ENCODE measurements around the gene ADGRL2.

ADGRL2 gene

DNA sequence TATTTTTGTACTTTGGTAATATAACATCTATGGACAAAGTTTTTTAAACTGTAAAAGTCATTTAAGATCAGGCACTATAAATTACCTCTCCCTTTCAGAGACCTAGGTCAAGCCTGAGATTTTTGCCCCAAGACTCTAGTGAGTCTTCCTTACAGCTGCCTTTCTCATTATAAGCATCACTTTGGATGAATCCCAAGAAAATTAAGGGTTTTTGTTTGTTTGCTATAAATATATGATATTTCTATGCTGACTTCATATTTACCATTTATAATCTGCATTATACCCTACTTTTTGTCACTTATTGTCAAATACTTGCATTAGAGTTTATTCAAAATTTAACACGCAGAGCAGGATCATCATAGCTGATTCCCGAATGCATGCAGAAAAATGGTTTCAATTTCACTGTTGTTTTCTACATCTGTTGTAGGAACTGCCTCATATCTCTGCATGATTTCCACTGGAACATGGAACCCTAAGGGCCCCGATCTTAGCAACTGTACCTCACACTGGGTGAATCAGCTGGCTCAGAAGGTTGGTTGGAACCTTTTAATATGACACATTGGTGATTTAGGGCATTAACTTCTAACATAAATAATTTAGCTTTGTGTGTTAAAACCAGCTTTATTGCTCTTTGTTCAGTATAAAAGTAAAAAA, 150.0 kb downstream of the ADGRL2 start:
- Mint-ChIP-seq H3K9me3 (peaks cover 11% of the 10 kb centered on the region), H3K27ac (no peak overlapping the region), H3K36me3 (no peaks in the 10 kb centered on the region), H3K4me1 (no peaks in the 10 kb centered on the region), H3K4me3 (no peak overlapping the region)
- no peak for ATAC-seq
- no peak for DNase-seq (ENCODE audit: low spot score in 2 of 2)

DNA sequence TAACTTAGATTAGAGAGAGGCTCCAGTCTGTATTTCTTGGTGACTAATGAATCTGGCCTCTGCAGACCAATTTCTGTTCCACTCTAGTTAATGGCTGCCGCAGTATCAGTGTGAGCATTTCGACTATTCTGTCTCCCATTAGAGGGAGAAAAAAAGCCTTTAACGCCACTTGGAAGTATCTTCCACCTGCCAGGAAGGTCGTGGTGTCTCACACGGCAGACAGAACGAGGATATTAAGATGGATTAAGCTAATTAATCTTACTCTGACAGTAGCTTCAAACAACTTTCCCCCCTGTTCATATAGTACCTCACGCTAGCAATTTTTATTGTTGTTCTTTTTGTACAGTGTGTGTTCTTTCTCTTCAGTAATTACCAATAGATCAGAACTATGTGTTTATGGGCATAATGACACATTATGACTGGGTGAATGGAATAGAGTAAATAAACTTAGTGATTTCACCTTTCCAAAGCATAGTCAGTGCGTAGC, 153.8 kb downstream of the ADGRL2 start:
- no peak for ATAC-seq
- no peak overlapping the region for H3K27ac Mint-ChIP-seq

DNA sequence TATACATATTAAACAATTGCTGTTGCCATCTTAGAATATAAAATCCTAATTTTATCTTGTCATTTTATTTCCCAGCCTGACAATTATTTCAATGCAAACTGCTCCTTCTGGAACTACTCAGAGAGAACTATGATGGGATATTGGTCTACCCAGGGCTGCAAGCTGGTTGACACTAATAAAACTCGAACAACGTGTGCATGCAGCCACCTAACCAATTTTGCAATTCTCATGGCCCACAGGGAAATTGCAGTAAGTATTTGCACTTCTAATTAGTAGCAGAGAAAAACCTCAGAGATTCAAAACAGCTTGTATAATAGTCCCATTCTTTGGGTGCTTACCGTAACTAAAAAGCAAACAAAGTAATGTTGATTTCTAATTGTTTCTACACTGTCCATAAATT, 167.2 kb downstream of the ADGRL2 start:
- Mint-ChIP-seq H3K36me3 (no peaks in the 10 kb centered on the region), H3K9me3 (peaks cover 3% of the 10 kb centered on the region), H3K4me1 (no peaks in the 10 kb centered on the region), H3K27ac (no peak overlapping the region), H3K4me3 (no peak overlapping the region)
- DNase-seq (ENCODE audit: low spot score in 2 of 2) (no peak), ATAC-seq (no peak)

More for the DNA sequence above, 153.8 kb downstream of the ADGRL2 start:
- H3K9me3 Mint-ChIP-seq, result peaks cover 2% of the 10 kb centered on the region
- no peaks in the 10 kb centered on the region for H3K36me3 Mint-ChIP-seq
- DNase-seq (ENCODE audit: low spot score in 2 of 2), result no peak
- H3K4me3 Mint-ChIP-seq, result no peak overlapping the region
- no peaks in the 10 kb centered on the region for H3K4me1 Mint-ChIP-seq

DNA sequence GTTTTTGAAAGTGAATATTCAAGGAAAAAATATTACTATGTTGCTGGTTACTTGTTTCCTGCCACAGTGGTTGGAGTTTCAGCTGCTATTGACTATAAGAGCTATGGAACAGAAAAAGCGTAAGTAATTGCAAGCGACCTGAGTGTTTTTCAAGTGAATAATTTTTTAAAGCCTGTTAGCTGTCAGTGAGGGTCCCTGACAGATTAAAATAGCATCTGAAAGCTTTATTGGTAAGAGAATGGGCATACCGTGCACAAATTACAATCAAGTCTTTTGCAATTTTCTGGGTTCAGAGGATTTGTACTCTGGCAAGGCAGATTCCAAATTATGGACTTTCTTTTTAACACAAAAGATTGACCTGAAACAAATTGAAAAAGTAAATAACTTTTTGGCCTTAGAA, 169.7 kb downstream of the ADGRL2 start:
- DNase-seq (ENCODE audit: low spot score in 2 of 2) (no peak), ATAC-seq (no peak)
- Mint-ChIP-seq H3K9me3 (peaks cover 7% of the 10 kb centered on the region), H3K36me3 (no peaks in the 10 kb centered on the region), H3K4me1 (no peaks in the 10 kb centered on the region), H3K27ac (no peak overlapping the region), H3K4me3 (no peak overlapping the region)

DNA sequence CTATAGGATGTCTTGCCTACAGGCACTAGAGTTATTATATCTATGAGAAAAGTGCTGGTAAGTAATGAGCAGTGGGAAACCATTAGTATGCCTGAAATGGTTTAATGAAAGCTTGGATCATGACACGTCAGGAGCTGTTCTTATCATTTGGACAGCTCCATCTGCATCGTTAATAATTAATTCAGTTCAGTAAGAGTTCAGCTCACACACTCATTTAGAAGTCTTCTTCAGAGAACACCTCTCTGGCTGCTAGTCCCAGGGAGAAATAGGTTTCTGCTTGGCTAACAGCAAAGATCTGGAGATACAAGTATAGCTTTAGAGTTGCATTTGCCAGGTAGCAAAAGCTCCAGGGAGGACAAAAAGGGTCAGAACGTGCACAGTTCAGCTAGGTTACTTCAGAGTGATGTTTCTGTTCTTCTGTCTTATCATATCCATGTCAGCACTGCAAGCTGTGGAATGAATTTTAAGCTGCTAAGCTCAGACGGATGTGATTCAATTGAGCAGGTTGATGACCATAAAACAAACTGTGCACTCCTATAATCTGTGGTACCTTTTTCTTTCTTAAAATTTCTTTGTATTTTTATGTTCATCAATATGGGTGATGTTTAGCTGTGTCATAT, 173.6 kb downstream of the ADGRL2 start:
- Mint-ChIP-seq H3K4me3 (no peak overlapping the region), H3K36me3 (no peaks in the 10 kb centered on the region), H3K9me3 (peaks cover 12% of the 10 kb centered on the region), H3K4me1 (no peaks in the 10 kb centered on the region), H3K27ac (no peak overlapping the region)
- no peak for ATAC-seq
- DNase-seq (ENCODE audit: low spot score in 2 of 2), result no peak

DNA sequence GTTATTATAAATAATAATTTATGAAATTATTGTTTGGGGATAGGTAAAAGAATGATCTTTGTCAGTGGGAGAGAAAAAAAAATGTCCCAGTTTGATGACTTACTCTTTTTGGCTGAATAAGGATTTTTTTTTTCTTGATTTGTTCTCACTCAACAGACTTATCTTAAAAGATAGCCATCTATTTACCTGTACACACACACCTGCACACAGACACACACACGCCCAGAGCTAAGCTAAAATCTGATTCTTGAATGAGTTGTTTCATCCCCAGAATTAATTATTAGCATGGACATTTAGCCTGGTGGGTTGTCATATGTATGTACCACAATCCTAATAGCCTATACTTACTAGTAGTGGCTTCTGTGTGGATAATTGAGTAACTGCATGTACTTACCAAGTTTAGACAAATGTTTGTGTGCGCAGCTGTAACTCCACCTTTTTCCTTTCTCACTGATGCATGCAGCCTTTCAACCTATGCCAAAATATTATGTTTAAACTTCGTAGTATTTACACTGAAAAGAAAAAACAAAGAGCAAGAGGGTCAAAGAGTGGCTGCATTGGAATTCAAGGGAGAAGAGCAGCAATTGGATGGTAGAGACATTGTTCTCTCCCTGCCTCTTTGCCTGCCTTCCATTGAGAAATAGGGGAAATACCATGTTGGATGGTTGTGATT, 174.3 kb downstream of the ADGRL2 start:
- ATAC-seq (no peak), DNase-seq (ENCODE audit: low spot score in 2 of 2) (no peak)
- no peak overlapping the region for H3K27ac Mint-ChIP-seq
- no peaks in the 10 kb centered on the region for H3K4me1 Mint-ChIP-seq
- peaks cover 13% of the 10 kb centered on the region for H3K9me3 Mint-ChIP-seq
- H3K36me3 Mint-ChIP-seq, result no peaks in the 10 kb centered on the region
- H3K4me3 Mint-ChIP-seq, result no peak overlapping the region

DNA sequence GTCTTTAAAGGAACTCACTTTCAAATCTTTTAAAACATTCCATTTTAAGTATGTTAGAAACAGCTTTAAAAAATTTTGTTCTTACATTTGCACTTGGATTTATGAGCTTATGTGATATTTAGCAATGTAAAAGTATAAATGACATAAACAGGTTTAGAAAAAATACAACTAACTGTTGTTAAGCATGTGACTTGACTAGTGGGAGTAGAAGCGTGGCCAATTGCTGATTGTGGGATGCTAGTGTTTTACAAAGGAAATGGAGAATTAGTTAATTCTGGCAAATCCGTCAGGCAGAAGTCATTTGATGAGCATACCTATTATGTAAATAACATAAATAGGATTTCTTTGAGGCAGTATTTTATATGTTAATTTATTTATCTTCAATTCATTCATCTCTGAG, 175.8 kb downstream of the ADGRL2 start:
- H3K4me3 Mint-ChIP-seq, result no peak overlapping the region
- no peaks in the 10 kb centered on the region for H3K4me1 Mint-ChIP-seq
- no peak overlapping the region for H3K27ac Mint-ChIP-seq
- no peaks in the 10 kb centered on the region for H3K36me3 Mint-ChIP-seq
- peaks cover 13% of the 10 kb centered on the region for H3K9me3 Mint-ChIP-seq
- DNase-seq (ENCODE audit: low spot score in 2 of 2) (no peak), ATAC-seq (no peak)

DNA sequence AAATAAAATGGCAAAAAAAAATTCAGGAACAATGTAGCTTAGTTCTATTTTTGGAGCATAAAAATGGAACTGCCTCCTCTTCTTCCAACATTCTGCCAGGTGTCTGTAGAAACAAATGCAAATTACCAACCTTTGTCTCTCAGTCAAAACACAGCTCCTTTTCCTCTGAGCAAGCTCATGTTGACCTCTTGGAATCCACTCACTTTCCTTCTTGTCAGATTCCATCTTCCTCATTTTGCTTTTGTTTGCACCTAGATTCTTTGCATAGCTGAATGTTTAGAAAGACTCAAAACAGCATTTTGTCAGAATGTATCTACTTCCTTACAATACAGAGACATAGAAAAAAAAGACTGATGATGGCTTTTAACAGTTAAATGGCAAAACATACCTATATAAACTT, 178.2 kb downstream of the ADGRL2 start:
- Mint-ChIP-seq H3K36me3 (no peaks in the 10 kb centered on the region), H3K4me3 (no peak overlapping the region), H3K4me1 (no peaks in the 10 kb centered on the region), H3K9me3 (peaks cover 15% of the 10 kb centered on the region), H3K27ac (no peak overlapping the region)
- ATAC-seq (no peak), DNase-seq (ENCODE audit: low spot score in 2 of 2) (no peak)

DNA sequence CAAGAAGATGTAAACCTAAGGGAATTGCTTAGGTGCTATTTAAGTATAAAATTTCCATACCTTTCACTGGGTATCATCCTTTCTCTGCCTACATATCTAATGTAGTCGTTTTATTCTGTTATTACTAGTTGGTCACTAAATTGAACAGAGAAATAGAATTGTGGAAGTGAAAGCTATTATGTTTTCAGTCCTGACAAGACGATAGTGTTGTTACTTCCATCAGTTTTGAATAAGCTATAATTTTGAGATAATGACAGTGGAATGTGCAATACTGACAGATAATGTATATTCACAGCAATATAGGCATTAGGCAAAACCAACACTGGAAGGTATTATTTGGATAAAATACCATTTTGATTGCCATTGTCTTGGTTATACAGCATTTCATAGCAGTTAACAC, 181.8 kb downstream of the ADGRL2 start:
- Mint-ChIP-seq H3K27ac (no peak overlapping the region), H3K36me3 (no peaks in the 10 kb centered on the region)

DNA sequence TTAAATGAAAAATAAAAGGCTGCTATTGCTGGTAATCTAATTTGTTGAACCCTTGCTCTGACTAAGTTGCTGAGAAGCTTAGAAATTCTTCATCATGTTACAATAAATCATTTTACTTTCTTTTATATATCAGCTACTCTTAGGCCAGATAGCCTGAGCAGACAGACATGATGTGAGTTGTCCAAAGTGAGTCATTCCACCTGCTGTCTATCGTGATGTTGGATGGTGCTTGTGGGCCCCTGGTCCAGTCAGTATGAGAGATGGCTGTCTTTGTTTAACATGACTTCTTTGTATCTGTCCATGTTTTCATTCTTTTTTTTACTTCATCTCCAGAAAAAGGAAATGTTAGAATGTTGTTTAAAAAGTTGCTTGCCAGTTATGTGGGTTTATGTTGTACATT, 188.8 kb downstream of the ADGRL2 start:
- DNase-seq (ENCODE audit: low spot score in 2 of 2) (no peak), ATAC-seq (no peak)
- Mint-ChIP-seq H3K36me3 (no peaks in the 10 kb centered on the region), H3K27ac (no peak overlapping the region), H3K9me3 (peaks cover 5% of the 10 kb centered on the region), H3K4me3 (no peak overlapping the region), H3K4me1 (no peaks in the 10 kb centered on the region)

More for the DNA sequence above, 181.8 kb downstream of the ADGRL2 start:
- peaks cover 13% of the 10 kb centered on the region for H3K9me3 Mint-ChIP-seq
- ATAC-seq (no peak), DNase-seq (ENCODE audit: low spot score in 2 of 2) (no peak)
- H3K4me3 Mint-ChIP-seq, result no peak overlapping the region
- H3K4me1 Mint-ChIP-seq, result no peaks in the 10 kb centered on the region

DNA sequence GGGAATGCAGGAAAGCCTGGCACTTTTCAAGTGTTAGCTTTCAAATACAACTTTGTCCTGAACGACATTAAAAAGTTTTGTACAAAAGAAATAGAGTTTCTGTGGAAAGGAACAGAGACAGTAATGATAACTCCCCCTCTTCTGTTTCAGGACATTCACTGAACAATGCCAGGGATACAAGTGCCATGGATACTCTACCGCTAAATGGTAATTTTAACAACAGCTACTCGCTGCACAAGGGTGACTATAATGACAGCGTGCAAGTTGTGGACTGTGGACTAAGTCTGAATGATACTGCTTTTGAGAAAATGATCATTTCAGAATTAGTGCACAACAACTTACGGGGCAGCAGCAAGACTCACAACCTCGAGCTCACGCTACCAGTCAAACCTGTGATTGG, 189.5 kb downstream of the ADGRL2 start:
- Mint-ChIP-seq H3K4me1 (no peaks in the 10 kb centered on the region), H3K27ac (no peak overlapping the region)

DNA sequence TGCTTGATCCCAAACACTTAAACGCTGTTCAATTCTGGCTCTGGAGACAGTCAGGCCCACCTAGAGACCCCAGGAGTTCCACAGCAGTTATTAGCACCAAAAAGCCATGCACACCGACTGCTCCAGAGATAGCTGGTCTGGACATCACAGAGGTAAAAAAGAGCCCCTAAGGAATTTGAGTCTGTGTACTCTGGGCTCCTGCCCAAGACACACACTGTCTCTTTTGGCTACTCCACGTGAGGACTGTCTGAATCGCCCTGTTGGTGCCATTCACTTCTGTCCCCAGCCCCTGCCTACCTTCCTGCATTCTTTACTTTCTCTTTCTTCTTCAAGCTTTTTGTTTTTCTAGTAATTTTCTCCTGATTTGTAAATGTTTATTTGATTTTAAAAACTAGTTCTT, 197.4 kb downstream of the ADGRL2 start:
- no peaks in the 10 kb centered on the region for H3K4me1 Mint-ChIP-seq
- no peaks in the 10 kb centered on the region for H3K36me3 Mint-ChIP-seq
- H3K4me3 Mint-ChIP-seq, result no peak overlapping the region
- H3K27ac Mint-ChIP-seq, result no peak overlapping the region
- no peak for DNase-seq (ENCODE audit: low spot score in 2 of 2)
- ATAC-seq, result no peak
- H3K9me3 Mint-ChIP-seq, result peaks cover 11% of the 10 kb centered on the region

More for the DNA sequence above, 189.5 kb downstream of the ADGRL2 start:
- Mint-ChIP-seq H3K9me3 (peaks cover 5% of the 10 kb centered on the region), H3K36me3 (no peaks in the 10 kb centered on the region), H3K4me3 (no peak overlapping the region)
- ATAC-seq (no peak), DNase-seq (ENCODE audit: low spot score in 2 of 2) (no peak)

DNA sequence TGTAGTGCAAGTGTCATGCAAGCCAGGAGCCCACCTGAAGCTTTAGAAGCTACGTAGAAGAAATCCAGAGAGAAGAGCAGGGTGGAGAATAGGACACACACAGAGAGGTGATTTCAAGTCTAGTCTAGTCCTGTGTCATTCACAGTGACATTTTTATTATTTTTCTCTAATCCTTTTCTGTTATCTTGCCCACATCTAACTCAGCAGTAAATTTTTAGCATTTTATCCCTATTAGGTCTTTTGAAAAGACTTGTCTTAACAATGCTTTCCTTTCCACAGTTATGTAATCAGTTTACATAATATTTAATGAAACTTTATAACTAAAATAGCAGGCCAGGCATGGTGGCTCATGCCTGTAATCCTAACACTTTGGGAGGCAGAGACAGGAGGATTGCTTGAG, 198.6 kb downstream of the ADGRL2 start:
- Mint-ChIP-seq H3K27ac (no peak overlapping the region), H3K36me3 (no peaks in the 10 kb centered on the region), H3K9me3 (peaks cover 15% of the 10 kb centered on the region), H3K4me1 (no peaks in the 10 kb centered on the region), H3K4me3 (no peak overlapping the region)
- DNase-seq (ENCODE audit: low spot score in 2 of 2) (no peak), ATAC-seq (no peak)

DNA sequence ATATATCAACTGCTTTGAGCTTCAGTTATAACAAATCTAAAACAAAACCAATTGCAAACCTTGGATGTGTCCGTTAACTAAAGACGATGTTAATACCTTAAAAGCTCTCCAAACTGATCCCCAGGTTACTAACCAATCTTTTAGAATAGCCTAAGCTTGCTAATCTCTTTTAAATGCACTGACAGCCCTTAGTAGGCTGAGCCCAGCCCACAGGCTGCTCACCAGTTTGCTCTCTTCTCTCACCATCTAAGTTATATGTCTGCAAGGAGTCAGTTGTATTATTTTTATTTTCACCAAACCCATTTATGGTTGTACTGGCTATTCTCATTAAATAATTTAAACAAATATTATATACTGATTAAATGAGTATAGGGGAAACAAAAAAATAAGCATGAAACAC, 199.5 kb downstream of the ADGRL2 start:
- Mint-ChIP-seq H3K9me3 (peaks cover 15% of the 10 kb centered on the region), H3K4me3 (no peak overlapping the region), H3K27ac (no peak overlapping the region), H3K36me3 (no peaks in the 10 kb centered on the region), H3K4me1 (no peaks in the 10 kb centered on the region)
- ATAC-seq, result no peak
- DNase-seq (ENCODE audit: low spot score in 2 of 2), result no peak

DNA sequence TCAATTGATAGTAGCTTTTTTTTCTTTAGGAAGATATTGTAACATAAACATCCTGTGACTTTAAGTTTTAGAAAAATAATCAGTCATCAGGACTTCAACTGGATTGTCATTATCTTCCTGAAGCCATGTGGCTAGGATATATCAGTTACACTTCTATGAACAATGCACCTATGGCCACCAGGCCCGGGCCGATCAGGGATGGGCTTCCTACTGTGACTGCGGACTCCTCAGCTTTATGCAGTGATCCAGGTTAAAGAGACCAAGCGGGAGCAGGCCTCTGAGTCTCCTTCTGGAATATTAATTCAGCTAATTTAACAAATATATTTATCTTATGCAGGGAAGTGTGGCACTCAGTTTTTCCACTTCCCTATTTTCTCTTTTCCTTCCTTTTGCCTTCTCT, 200.6 kb downstream of the ADGRL2 start:
- Mint-ChIP-seq H3K9me3 (peaks cover 15% of the 10 kb centered on the region), H3K4me1 (no peaks in the 10 kb centered on the region), H3K27ac (no peak overlapping the region), H3K36me3 (no peaks in the 10 kb centered on the region), H3K4me3 (no peak overlapping the region)
- ATAC-seq (no peak), DNase-seq (ENCODE audit: low spot score in 2 of 2) (no peak)

DNA sequence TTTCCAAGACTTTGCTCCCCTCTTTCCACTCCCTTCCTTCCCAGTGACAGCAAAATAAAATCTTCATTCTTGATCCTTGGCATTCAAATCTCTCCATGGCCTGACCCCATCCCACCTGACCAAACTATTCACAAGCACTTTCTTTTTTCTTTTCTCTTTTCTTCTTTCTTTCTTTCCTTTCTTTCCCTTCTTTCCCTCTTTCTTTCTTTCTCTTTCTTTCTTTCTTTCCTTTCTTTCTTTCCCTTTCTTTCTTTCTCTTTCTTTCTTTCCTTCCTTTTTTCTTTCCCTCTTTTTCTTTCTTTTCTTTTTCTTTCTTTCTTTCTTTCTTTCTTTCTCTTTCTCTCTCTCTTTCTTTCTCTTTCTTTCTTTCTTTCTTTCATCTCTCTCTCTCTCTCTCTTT, 207.1 kb downstream of the ADGRL2 start:
- no peak overlapping the region for H3K4me3 Mint-ChIP-seq
- no peak overlapping the region for H3K27ac Mint-ChIP-seq
- no peaks in the 10 kb centered on the region for H3K4me1 Mint-ChIP-seq
- ATAC-seq (no peak), DNase-seq (ENCODE audit: low spot score in 2 of 2) (no peak)
- peaks cover 17% of the 10 kb centered on the region for H3K9me3 Mint-ChIP-seq
- H3K36me3 Mint-ChIP-seq, result no peaks in the 10 kb centered on the region

Measured in stimulated activated effector memory CD8-positive, alpha-beta T cell treated with anti-CD3 and anti-CD28 coated beads, Interleukin-12 subunit alpha, Interleukin-12 subunit beta, amount 100 ng/mL, for 72 hours (primary cell).